ENCODE data around the gene VAV3.

GRCh38 chr1:107993920-107994319 lies 28.9 kb upstream of the VAV3 start:
- TF ChIP-seq CTCF (IDR thresholded peaks at IDR 0.05 in 4 of 5, conservative IDR thresholded peaks at IDR 0.05 in 1 of 5) (no peak), POLR2A (IDR thresholded peaks at IDR 0.05) (no peak)

Data from gastrocnemius medialis (tissue), 4 donors.